MM.1S (cell line): Measurements from ENCODE around the gene CTNNA1.
"Not testable (repeated sequence)": the region's sequence is repeated elsewhere in the genome, so short reads cannot be mapped to it uniquely, and the experiment has no call there.

ENCODE experiments used
- EZH2 ChIP-seq: fragments of 300-600 bp; sonication (generic); optimal IDR thresholded peaks from 2 replicates; pipeline ENCODE3; 2017; ENCODE audit warnings: low read depth, mild to moderate bottlenecking, antibody characterized with exemption, low read length, mixed read lengths
- EZH2phosphoT487 ChIP-seq: fragments of 300-600 bp; sonication (generic); IDR thresholded peaks from 2 replicates; pipeline ENCODE4 v1.6.1; 2018; ENCODE audit warnings: antibody characterized with exemption, low read length
- TF ChIP-seq, protein P1 (sequence below): fragments of 300-600 bp; sonication (generic); IDR thresholded peaks from 2 replicates; pipeline ENCODE4 v1.5.1; 2016; ENCODE audit warnings: antibody characterized with exemption, low read length, mixed read lengths

DNA sequence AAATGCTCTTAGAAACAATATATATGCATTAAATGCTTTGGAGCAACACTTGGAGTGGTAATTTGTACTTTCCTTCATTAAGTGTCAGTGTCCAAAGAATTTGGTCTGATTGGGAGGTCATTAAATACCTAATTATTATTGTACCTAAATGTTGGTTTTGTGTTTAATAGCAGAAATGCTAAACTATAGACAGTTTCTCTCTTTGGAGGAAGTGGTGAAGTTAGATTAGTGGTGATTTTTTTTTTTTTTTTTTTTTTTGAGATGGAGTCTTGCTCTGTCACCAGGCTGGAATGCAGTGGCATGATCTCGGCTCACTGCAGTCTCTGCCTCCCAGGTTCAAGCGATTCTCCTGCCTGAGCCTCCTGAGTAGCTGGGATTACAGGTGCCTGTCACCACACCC, 168.1 kb downstream of the CTNNA1 start:
- TF ChIP-seq, protein P1, sequence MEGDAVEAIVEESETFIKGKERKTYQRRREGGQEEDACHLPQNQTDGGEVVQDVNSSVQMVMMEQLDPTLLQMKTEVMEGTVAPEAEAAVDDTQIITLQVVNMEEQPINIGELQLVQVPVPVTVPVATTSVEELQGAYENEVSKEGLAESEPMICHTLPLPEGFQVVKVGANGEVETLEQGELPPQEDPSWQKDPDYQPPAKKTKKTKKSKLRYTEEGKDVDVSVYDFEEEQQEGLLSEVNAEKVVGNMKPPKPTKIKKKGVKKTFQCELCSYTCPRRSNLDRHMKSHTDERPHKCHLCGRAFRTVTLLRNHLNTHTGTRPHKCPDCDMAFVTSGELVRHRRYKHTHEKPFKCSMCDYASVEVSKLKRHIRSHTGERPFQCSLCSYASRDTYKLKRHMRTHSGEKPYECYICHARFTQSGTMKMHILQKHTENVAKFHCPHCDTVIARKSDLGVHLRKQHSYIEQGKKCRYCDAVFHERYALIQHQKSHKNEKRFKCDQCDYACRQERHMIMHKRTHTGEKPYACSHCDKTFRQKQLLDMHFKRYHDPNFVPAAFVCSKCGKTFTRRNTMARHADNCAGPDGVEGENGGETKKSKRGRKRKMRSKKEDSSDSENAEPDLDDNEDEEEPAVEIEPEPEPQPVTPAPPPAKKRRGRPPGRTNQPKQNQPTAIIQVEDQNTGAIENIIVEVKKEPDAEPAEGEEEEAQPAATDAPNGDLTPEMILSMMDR: not testable (repeated sequence)
- not testable (repeated sequence) for TF ChIP-seq EZH2phosphoT487, EZH2
